Central memory CD8-positive, alpha-beta T cell (primary cell): Measurements from ENCODE around the gene BATF.

ENCODE experiments used
- ATAC-seq: fragments of 150-1000 bp; cut with Tn5 transposase; replicated peaks from 2 replicates; pipeline ENCODE4 v1.10.0; 2022; ENCODE audit warnings: mild to moderate bottlenecking, moderate FRiP score, moderate number of reproducible peaks; ENCODE audit not compliant: poor library complexity, severe bottlenecking; ENCODE audit errors: extremely low read depth
- DNase-seq, 2 donors: peaks; one replicate each; pipeline ENCODE4 v3.0.0; 2021; ENCODE audit warnings: low spot score in 2 of 2
- H3K27ac Mint-ChIP-seq: one replicate; pipeline ENCODE4 v1.8.0; 2022; ENCODE audit warnings: low read depth, mild to moderate bottlenecking, moderate library complexity, mixed read lengths
- H3K27me3 Mint-ChIP-seq: one replicate; pipeline ENCODE4 v1.8.0; 2022; ENCODE audit warnings: mixed read lengths
- H3K36me3 Mint-ChIP-seq: one replicate; pipeline ENCODE4 v1.8.0; 2022; ENCODE audit warnings: mild to moderate bottlenecking, moderate library complexity, mixed read lengths; ENCODE audit not compliant: insufficient read depth
- H3K4me1 Mint-ChIP-seq: one replicate; pipeline ENCODE4 v1.8.0; 2022; ENCODE audit warnings: mixed read lengths
- H3K4me3 Mint-ChIP-seq: one replicate; pipeline ENCODE4 v1.8.0; 2022; ENCODE audit warnings: mild to moderate bottlenecking, moderate library complexity, mixed read lengths
- H3K9me3 Mint-ChIP-seq: one replicate; pipeline ENCODE4 v1.8.0; 2022; ENCODE audit warnings: mixed read lengths

Gene BATF

DNA sequence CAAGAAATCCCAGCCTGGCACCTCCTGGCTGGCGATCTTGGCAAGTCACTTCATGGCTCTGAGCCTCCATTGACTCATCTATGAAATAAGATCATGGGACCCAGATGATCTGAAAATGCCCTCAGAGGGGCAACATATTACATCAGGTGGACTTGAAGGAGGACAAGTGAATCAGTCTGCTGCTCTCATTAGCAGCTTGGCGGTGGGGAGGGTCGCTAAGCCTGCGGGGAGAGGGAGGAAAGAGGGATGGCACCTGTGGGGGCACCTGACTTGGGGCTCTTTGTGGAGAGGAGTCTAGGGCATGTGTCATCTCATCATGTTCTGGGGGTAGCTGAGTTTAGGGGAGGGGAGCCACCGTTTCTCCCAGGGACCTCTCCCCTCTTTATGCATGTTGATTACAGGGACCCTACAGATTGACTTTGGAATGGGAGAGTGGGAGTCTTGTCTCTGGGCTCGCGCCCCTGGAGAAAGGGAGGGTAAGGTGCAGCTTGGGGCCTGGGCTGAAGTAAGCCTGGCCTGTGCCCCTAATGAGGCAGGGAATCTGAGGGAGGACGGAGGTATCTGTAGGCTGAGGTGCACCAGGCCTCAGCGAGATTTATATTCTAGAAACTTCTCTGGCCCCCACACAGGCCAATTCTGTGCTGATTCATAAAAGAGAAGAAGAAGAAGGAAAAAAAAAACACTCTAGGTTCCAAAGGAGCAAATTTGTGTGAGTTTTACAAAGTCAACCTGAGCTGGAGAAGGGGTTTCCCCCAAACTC, 29.3 kb upstream of the BATF start:
- no peak for ATAC-seq
- no peak for DNase-seq
- Mint-ChIP-seq H3K36me3 (no peaks in the 10 kb centered on the region), H3K27me3 (no peaks in the 10 kb centered on the region), H3K9me3 (no peaks in the 10 kb centered on the region), H3K27ac (no peak overlapping the region), H3K4me3 (no peak overlapping the region), H3K4me1 (peaks cover 24% of the 10 kb centered on the region)

GRCh38 chr14:75493592-75494087, 28.6 kb upstream of the BATF start:
- Mint-ChIP-seq H3K4me3 (no peak overlapping the region), H3K4me1 (peaks cover 22% of the 10 kb centered on the region), H3K36me3 (no peaks in the 10 kb centered on the region), H3K9me3 (no peaks in the 10 kb centered on the region), H3K27me3 (no peaks in the 10 kb centered on the region), H3K27ac (no peak overlapping the region)
- DNase-seq (no peak), ATAC-seq (no peak)

- no peaks in the 10 kb centered on the region for H3K36me3 Mint-ChIP-seq
- H3K27me3 Mint-ChIP-seq, result no peaks in the 10 kb centered on the region
- ATAC-seq, result no peak
- no peak overlapping the region for H3K27ac Mint-ChIP-seq
- DNase-seq, result no peak
- peaks cover 25% of the 10 kb centered on the region for H3K4me1 Mint-ChIP-seq
- H3K9me3 Mint-ChIP-seq, result no peaks in the 10 kb centered on the region
- H3K4me3 Mint-ChIP-seq, result no peak overlapping the region
Measured at GRCh38 chr14:75494896-75495295, 27.4 kb upstream of the BATF start.

DNA sequence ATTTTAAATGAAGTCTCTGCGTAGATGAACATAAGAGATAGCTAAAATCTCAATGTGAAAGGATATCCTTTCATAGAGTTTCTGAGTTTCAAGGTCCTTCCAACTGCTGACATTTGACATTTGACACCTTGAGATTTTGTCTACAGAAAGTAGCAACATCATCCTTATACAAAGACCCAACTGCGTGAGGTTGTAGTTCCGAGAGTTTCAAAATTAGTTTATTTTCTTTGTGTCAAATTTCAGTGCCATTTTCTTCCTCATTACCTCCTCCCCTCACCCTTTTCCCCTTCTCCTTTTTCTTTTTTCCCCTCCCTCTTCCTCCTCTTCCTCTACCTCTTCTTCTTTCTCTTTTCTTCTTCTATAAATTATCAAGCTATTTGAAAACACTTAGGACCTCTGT, 26.9 kb upstream of the BATF start:
- Mint-ChIP-seq H3K27me3 (no peaks in the 10 kb centered on the region), H3K36me3 (no peaks in the 10 kb centered on the region), H3K4me3 (no peak overlapping the region), H3K4me1 (peaks cover 25% of the 10 kb centered on the region), H3K9me3 (no peaks in the 10 kb centered on the region), H3K27ac (peak overlapping the region; percentile 57)
- ATAC-seq, result no peak
- no peak for DNase-seq

GRCh38 chr14:75495882-75496281, 26.4 kb upstream of the BATF start:
- Mint-ChIP-seq H3K36me3 (no peaks in the 10 kb centered on the region), H3K9me3 (no peaks in the 10 kb centered on the region), H3K27ac (peak overlapping the region; percentile 57), H3K4me3 (no peak overlapping the region), H3K27me3 (no peaks in the 10 kb centered on the region), H3K4me1 (peaks cover 25% of the 10 kb centered on the region)
- ATAC-seq, result no peak
- no peak for DNase-seq

- peak overlapping the region; percentile 85 for H3K27ac Mint-ChIP-seq
- H3K9me3 Mint-ChIP-seq, result no peaks in the 10 kb centered on the region
- no peak for ATAC-seq
- no peak for DNase-seq
- H3K4me3 Mint-ChIP-seq, result peak overlapping the region; percentile 45
- H3K27me3 Mint-ChIP-seq, result no peaks in the 10 kb centered on the region
- no peaks in the 10 kb centered on the region for H3K36me3 Mint-ChIP-seq
- H3K4me1 Mint-ChIP-seq, result peaks cover 25% of the 10 kb centered on the region
Measured at GRCh38 chr14:75496755-75497154, 25.5 kb upstream of the BATF start.

DNA sequence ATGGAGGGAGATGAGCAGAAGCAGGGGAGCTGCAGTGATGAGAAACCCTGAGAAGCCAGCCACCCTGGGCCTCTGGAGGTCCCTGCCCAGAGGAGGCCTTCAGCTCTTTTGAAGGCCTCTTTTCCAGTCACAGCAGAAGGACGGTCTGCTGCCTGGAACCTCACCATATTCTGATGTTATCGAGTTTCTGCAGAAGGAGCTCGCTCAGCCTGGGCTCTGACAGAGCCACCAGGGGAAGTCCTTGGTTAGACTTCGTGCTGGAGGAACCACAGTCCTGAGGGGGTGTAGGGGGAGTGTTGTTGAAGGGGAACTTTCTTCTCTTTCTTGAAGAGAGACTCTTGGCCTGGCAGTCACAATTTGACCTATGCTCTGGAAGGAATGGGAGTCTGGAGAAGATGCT, 25.1 kb upstream of the BATF start:
- H3K4me1 Mint-ChIP-seq, result peaks cover 25% of the 10 kb centered on the region
- H3K27ac Mint-ChIP-seq, result peak overlapping the region; percentile 85
- no peak for DNase-seq
- ATAC-seq, result peak; percentile 49
- H3K27me3 Mint-ChIP-seq, result no peaks in the 10 kb centered on the region
- peak overlapping the region; percentile 45 for H3K4me3 Mint-ChIP-seq
- H3K36me3 Mint-ChIP-seq, result no peaks in the 10 kb centered on the region
- no peaks in the 10 kb centered on the region for H3K9me3 Mint-ChIP-seq

DNA sequence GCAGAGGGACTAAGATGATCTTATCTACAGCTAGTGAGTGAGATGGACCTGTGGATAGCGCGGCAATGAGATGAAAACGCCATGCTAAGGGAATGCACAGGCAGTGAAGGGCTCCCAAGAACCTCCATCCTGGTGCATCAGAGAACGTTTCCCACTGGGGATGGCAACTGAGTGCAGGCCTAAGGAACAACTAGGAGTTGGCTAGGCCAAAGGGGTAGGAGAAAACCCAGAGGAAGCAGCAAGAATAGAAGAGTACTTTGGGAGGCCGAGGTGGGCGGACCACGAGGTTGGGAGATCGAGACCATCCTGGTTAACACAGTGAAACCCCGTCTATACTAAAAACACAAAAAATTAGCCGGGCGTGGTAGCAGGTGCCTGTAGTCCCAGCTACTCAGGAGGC, 24.6 kb upstream of the BATF start:
- peaks cover 25% of the 10 kb centered on the region for H3K4me1 Mint-ChIP-seq
- no peaks in the 10 kb centered on the region for H3K27me3 Mint-ChIP-seq

DNA sequence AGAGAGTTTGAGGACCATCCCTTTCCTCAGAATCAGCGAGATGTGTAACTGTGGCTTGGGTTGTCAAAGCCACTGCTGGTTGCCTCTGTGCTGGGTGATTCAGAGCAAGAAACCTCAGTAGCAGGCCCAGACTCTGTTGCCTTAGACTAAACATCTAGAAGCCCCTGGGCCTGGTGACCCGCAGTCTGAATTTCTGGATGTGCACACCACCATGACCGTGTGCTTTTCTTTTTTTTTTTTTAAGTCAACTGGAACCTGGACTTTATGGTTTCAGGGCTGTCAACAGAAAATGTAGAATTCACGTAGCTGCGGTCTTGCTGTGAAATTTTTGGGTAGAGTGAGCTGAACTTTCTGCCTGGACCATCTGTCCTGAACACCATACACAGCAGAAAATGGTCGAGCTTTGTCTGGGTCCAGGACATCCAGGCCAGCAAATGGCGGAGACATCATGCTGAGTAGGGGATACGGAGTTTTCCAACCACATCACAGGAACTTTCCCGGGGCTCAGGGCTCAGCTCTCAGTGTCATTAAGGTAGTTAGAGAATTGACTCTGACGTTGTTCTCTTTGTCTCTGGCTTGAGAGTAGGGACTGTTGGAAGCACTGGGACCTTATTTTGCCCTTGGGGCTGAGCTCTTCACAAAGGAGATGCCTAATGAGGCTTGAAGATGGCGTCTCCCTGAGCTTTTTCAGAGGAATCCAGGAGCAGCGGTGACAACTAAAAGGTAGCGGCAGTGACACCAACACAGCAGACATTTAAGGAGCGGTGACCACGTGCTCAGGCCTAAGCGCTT, 23.0 kb upstream of the BATF start:
- ATAC-seq (peak; percentile 56), DNase-seq (no peak)
- Mint-ChIP-seq H3K27ac (peak overlapping the region; percentile 51), H3K4me1 (peaks cover 25% of the 10 kb centered on the region), H3K36me3 (no peaks in the 10 kb centered on the region), H3K4me3 (no peak overlapping the region), H3K9me3 (no peaks in the 10 kb centered on the region), H3K27me3 (no peaks in the 10 kb centered on the region)

More for the DNA sequence above, 24.6 kb upstream of the BATF start:
- H3K36me3 Mint-ChIP-seq, result no peaks in the 10 kb centered on the region
- peak overlapping the region; percentile 85 for H3K27ac Mint-ChIP-seq
- no peak for DNase-seq
- peak overlapping the region; percentile 45 for H3K4me3 Mint-ChIP-seq
- no peak for ATAC-seq
- no peaks in the 10 kb centered on the region for H3K9me3 Mint-ChIP-seq

GRCh38 chr14:75501080-75501479, 21.2 kb upstream of the BATF start:
- H3K4me3 Mint-ChIP-seq, result no peak overlapping the region
- no peaks in the 10 kb centered on the region for H3K27me3 Mint-ChIP-seq
- no peak for ATAC-seq

GRCh38 chr14:75504411-75504810, 17.9 kb upstream of the BATF start:
- no peaks in the 10 kb centered on the region for H3K9me3 Mint-ChIP-seq
- ATAC-seq (no peak), DNase-seq (no peak)
- no peak overlapping the region for H3K4me3 Mint-ChIP-seq
- H3K36me3 Mint-ChIP-seq, result no peaks in the 10 kb centered on the region
- H3K27ac Mint-ChIP-seq, result no peak overlapping the region
- H3K4me1 Mint-ChIP-seq, result peaks cover 1% of the 10 kb centered on the region
- no peaks in the 10 kb centered on the region for H3K27me3 Mint-ChIP-seq

More at GRCh38 chr14:75501080-75501479, 21.2 kb upstream of the BATF start:
- Mint-ChIP-seq H3K9me3 (no peaks in the 10 kb centered on the region), H3K27ac (no peak overlapping the region), H3K36me3 (no peaks in the 10 kb centered on the region), H3K4me1 (peaks cover 19% of the 10 kb centered on the region)
- no peak for DNase-seq

DNA sequence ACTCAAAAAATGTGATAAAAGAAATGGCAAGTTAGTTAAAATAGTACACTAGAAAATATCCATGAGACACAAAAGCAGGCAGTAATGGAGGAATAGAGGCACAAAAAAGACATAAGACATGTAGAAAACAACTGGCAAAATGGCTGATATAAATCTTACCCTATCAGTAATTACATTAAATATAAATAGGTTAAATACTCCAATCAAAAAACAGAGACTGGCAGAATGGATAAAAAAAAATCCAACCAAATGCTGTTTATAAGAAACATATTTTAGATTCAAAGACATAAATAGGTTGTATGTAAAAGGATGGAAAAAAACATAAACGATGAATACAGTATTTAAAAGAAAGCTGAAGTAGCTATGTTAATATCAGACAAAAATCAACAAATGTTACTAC, 15.3 kb upstream of the BATF start:
- H3K4me3 Mint-ChIP-seq, result no peak overlapping the region
- no peaks in the 10 kb centered on the region for H3K36me3 Mint-ChIP-seq

DNA sequence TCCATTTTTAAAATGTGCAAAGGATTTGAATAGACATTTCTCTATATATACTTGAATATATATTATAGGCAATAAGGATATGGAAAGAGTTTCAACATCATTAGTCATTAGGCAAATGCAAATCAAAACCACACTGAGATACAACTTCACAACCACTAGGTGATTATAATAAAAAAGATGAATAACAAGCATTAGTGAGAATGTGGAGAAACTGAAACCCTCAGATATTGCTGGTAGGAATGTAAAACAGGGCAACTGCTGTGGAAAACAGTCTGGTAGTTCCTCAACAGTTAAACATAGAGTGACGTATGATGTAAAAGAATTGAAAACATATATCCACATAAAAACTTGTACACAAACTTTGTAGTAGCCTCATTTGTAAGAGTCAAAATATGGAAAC, 11.7 kb upstream of the BATF start:
- Mint-ChIP-seq H3K27ac (no peak overlapping the region), H3K4me3 (no peak overlapping the region), H3K4me1 (peaks cover 23% of the 10 kb centered on the region), H3K27me3 (no peaks in the 10 kb centered on the region), H3K9me3 (peaks cover 5% of the 10 kb centered on the region), H3K36me3 (peaks cover under 1% of the 10 kb centered on the region)
- DNase-seq (no peak), ATAC-seq (no peak)

More for the DNA sequence above, 15.3 kb upstream of the BATF start:
- ATAC-seq (no peak), DNase-seq (no peak)
- Mint-ChIP-seq H3K27me3 (no peaks in the 10 kb centered on the region), H3K9me3 (peaks cover 5% of the 10 kb centered on the region), H3K4me1 (no peaks in the 10 kb centered on the region), H3K27ac (no peak overlapping the region)
